Esophagus muscularis mucosa (tissue), 3 donors: ENCODE results near the gene ARIH1.

Experiments
- CTCF ChIP-seq, 3 experiments: fragments of 200-600 bp in 2 of 3; fragments of 450-650 bp in 1 of 3; sonication (generic) in 2 of 3; IDR thresholded peaks; one replicate each; pipeline ENCODE4 v1.5.1; 2017 to 2019; ENCODE audit warnings: antibody characterized with exemption in 3 of 3, mild to moderate bottlenecking in 2 of 3, moderate library complexity in 1 of 3
- POLR2A ChIP-seq: fragments of 450-650 bp; IDR thresholded peaks from one replicate; pipeline ENCODE4 v1.6.1; 2017; ENCODE audit warnings: antibody characterized with exemption, moderate library complexity, mild to moderate bottlenecking, low read depth

- TF ChIP-seq CTCF (IDR thresholded peaks at IDR 0.05) (no peak), POLR2A (no peak)
Observed at GRCh38 chr15:72562386-72562785, 88.3 kb downstream of the ARIH1 start.
